Upper lobe of left lung (tissue), 6 donors: Measurements from ENCODE around the gene IGIP. TPM values are rescaled to one million over a fixed set of nuclear protein-coding genes. Genes with fewer than 3 reads are reported as not detected.

Source experiments
- ATAC-seq, 2 donors: fragments of 200-7000 bp; cut with Tn5 transposase; one replicate each; pipeline ENCODE4 v1.9.1; 2022; ENCODE audit warnings: mild to moderate bottlenecking in 2 of 2, moderate library complexity in 2 of 2; ENCODE audit not compliant: low FRiP score in 2 of 2
- DNase-seq, 2 donors: peaks; one replicate each; pipeline ENCODE4 v3.0.0-alpha.2; 2019 to 2020
- H3K27ac ChIP-seq, 4 donors: fragments of 200-600 bp; sonication (generic); one replicate each; pipeline ENCODE4 v1.5.1; 2016 to 2019
- H3K27me3 ChIP-seq, 4 donors: fragments of 200-600 bp; sonication (generic); one replicate each; pipeline ENCODE4 v1.5.1; 2017 to 2019
- H3K36me3 ChIP-seq, 4 donors: fragments of 200-600 bp; sonication (generic); one replicate each; pipeline ENCODE4 v1.5.1; 2016 to 2019
- H3K4me1 ChIP-seq, 4 donors: fragments of 200-600 bp; sonication (generic); one replicate each; pipeline ENCODE4 v1.5.1; 2018 to 2019
- H3K4me3 ChIP-seq, 4 donors: fragments of 200-600 bp; sonication (generic); one replicate each; pipeline ENCODE4 v1.5.1; 2017 to 2019; ENCODE audit warnings: mild to moderate bottlenecking in 2 of 4, moderate library complexity in 1 of 4
- H3K9me3 ChIP-seq, 4 donors: fragments of 200-600 bp; sonication (generic); one replicate each; pipeline ENCODE4 v1.5.1; 2018 to 2019
- CTCF ChIP-seq, 6 experiments: fragments of 450-650 bp in 4 of 6; fragments of 200-600 bp in 2 of 6; sonication (generic) in 2 of 6; IDR thresholded peaks; one replicate each; pipeline ENCODE4 v1.5.1; 2016 to 2019; ENCODE audit warnings: antibody characterized with exemption in 6 of 6
- EP300 ChIP-seq, 4 donors: sonication (generic); formaldehyde crosslinking; IDR thresholded peaks; one replicate each; pipeline ENCODE4 v1.5.1; 2017; ENCODE audit warnings: antibody characterized with exemption in 4 of 4, control low read depth in 2 of 4
- POLR2A ChIP-seq, 4 donors: fragments of 450-650 bp; IDR thresholded peaks; one replicate each; pipeline ENCODE4 v1.5.1; 2016 to 2017; ENCODE audit warnings: antibody characterized with exemption in 4 of 4, mild to moderate bottlenecking in 2 of 4
- POLR2AphosphoS5 ChIP-seq, 2 donors: sonication (generic); formaldehyde crosslinking; IDR thresholded peaks; one replicate each; pipeline ENCODE4 v1.5.1; 2017; ENCODE audit warnings: antibody characterized with exemption in 2 of 2
- WGBS, 2 donors: methylation state at CpG; one replicate each; pipeline ENCODE4 v1.1.5; 2017 to 2018; 5-methylcytosine and 5-hydroxymethylcytosine counted together
- total RNA-seq, 6 donors: library from RNA; depleted of rRNA in 4 of 6; stranded (reverse); fragments of >200 nt in 4 of 6; gene quantifications; one replicate each; pipeline versions ENCODE4 v1.1.0 to v1.2.1, GENCODE V29; 2016 to 2021
- donor health status: DM: no; HTN: no; CAD: no; lungs with moderate emphysema.
- donor health status: DM: no; HTN: yes; CAD: no; lungs with severe emphysema.

IGIP gene
- total RNA-seq, 6 donors from 2014 or later: 8.4 to 32.8 (median 11.8) TPM

GRCh38 chr5:140107312-140108092, 18.2 kb upstream of the IGIP start:
- H3K36me3 ChIP-seq: no peaks in the 10 kb centered on the region
- H3K27ac ChIP-seq: peak overlapping the region; percentile 94 to 98 (median 96)
- no peaks in the 10 kb centered on the region for H3K9me3 ChIP-seq
- peak overlapping the region; percentile 53 to 94 (median 82) for H3K4me3 ChIP-seq
- WGBS, 2 donors: 0% methylated on average over 1 to 48 of the region's 88 CpGs
- no peaks in the 10 kb centered on the region for H3K27me3 ChIP-seq
- H3K4me1 ChIP-seq: peaks cover 28 to 44% (median 32%) of the 10 kb centered on the region in 4 donors
- ATAC-seq: peak; percentile 97 to 98
- peak; percentile 91 to 99 for DNase-seq
- TF ChIP-seq POLR2AphosphoS5 (IDR thresholded peaks at IDR 0.05) (peak; percentile 83 to 86), POLR2A (IDR thresholded peaks at IDR 0.05) (peak; percentile 14 to 92 (median 74)), CTCF (IDR thresholded peaks at IDR 0.05) (peak in 4 of 6 experiments; percentile 46 to 55 (median 53)), EP300 (IDR thresholded peaks at IDR 0.05) (no peak)

GRCh38 chr5:140108093-140109017, 17.4 kb upstream of the IGIP start:
- ATAC-seq: peak in 1 of 2 donors; percentile 15
- Histone ChIP-seq H3K9me3 (no peaks in the 10 kb centered on the region), H3K36me3 (no peaks in the 10 kb centered on the region), H3K27ac (peak overlapping the region; percentile 94 to 98 (median 96)), H3K4me3 (peak overlapping the region; percentile 53 to 94 (median 82)), H3K4me1 (peaks cover 35 to 52% (median 40%) of the 10 kb centered on the region in 4 donors), H3K27me3 (no peaks in the 10 kb centered on the region)
- WGBS, 2 donors: 2 to 6% methylated on average over 24 to 46 of the region's 52 CpGs
- TF ChIP-seq POLR2A (IDR thresholded peaks at IDR 0.05) (no peak), EP300 (IDR thresholded peaks at IDR 0.05) (no peak), POLR2AphosphoS5 (IDR thresholded peaks at IDR 0.05) (no peak), CTCF (IDR thresholded peaks at IDR 0.05) (no peak)
- peak; percentile 24 to 63 for DNase-seq

- peak overlapping the region; percentile 53 to 94 (median 82) for H3K4me3 ChIP-seq
- H3K27me3 ChIP-seq: no peaks in the 10 kb centered on the region
- H3K36me3 ChIP-seq: no peaks in the 10 kb centered on the region
- no peak for ATAC-seq
- DNase-seq: peak in 1 of 2 donors; percentile 31
- WGBS, 2 donors: 36 to 41% methylated on average over 24 of the region's 24 CpGs
- peaks cover 0 to 5% (median 0%) of the 10 kb centered on the region in 4 donors for H3K9me3 ChIP-seq
- peak in 1 of 4 donors; percentile 15 for TF ChIP-seq POLR2A (IDR thresholded peaks at IDR 0.05)
- TF ChIP-seq POLR2AphosphoS5 (IDR thresholded peaks at IDR 0.05): no peak
- H3K4me1 ChIP-seq: peaks cover 38 to 55% (median 41%) of the 10 kb centered on the region in 4 donors
- H3K27ac ChIP-seq: peak overlapping the region; percentile 94 to 98 (median 96)
Observed at GRCh38 chr5:140109018-140109758, 16.5 kb upstream of the IGIP start.

- DNase-seq: no peak
- no peaks in the 10 kb centered on the region for H3K27me3 ChIP-seq
Observed at GRCh38 chr5:140109759-140110645, 15.7 kb upstream of the IGIP start.

More at GRCh38 chr5:140109759-140110645, 15.7 kb upstream of the IGIP start:
- no peak overlapping the region for H3K27ac ChIP-seq
- no peak for ATAC-seq
- TF ChIP-seq POLR2AphosphoS5 (IDR thresholded peaks at IDR 0.05) (no peak), EP300 (IDR thresholded peaks at IDR 0.05) (no peak), POLR2A (IDR thresholded peaks at IDR 0.05) (no peak), CTCF (IDR thresholded peaks at IDR 0.05) (no peak)
- peak overlapping the region in 2 of 4 donors; percentile 73 to 91 for H3K4me3 ChIP-seq
- H3K36me3 ChIP-seq: no peaks in the 10 kb centered on the region
- 72 to 89% methylated on average over 2 of the region's 2 CpGs for WGBS, 2 donors
- peaks cover 42 to 61% (median 45%) of the 10 kb centered on the region in 4 donors for H3K4me1 ChIP-seq
- H3K9me3 ChIP-seq: peaks cover 0 to 5% (median 0%) of the 10 kb centered on the region in 4 donors
